ENCODE measurements around the gene NXPH3.

The NXPH3 gene

DNA sequence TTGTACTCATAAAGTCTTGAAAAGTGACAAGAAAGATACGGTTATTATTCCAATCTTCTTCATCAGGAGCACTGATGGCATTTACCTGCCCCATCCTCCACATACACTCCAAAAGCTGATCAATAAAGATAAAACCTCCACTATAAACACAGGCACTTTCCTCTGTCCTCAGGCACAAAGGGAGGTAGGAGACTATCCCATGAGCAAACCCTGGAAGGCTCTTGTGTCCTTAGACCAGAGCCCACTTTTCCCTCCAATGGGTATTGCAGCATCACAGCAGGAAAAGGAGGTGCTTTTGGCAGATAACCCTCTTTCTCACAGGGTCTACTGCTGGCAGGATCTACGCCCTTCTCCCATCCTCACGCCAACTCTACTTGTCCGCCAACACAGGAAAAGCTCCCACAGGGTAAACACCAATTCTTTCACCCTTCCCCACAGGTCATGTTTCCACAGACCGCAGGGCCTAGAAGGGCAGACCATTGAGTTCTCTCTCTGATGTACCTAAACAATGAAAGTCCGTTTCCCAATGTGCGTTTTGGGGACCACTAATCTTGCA, 28.7 kb downstream of the NXPH3 start:
- TF ChIP-seq, protein P1, sequence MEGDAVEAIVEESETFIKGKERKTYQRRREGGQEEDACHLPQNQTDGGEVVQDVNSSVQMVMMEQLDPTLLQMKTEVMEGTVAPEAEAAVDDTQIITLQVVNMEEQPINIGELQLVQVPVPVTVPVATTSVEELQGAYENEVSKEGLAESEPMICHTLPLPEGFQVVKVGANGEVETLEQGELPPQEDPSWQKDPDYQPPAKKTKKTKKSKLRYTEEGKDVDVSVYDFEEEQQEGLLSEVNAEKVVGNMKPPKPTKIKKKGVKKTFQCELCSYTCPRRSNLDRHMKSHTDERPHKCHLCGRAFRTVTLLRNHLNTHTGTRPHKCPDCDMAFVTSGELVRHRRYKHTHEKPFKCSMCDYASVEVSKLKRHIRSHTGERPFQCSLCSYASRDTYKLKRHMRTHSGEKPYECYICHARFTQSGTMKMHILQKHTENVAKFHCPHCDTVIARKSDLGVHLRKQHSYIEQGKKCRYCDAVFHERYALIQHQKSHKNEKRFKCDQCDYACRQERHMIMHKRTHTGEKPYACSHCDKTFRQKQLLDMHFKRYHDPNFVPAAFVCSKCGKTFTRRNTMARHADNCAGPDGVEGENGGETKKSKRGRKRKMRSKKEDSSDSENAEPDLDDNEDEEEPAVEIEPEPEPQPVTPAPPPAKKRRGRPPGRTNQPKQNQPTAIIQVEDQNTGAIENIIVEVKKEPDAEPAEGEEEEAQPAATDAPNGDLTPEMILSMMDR (IDR thresholded peaks at IDR 0.05; ENCODE audit: low read depth, low read length, missing control alignments) = no peak
- DNase-seq (ENCODE audit: low read depth) = no peak
- H3K4me3 ChIP-seq (ENCODE audit: low read depth, low read length) = no peak overlapping the region
- in situ Hi-C loops (cut with HindIII; ENCODE audit: low sequenced_read_pairs) = no loop called here

DNA sequence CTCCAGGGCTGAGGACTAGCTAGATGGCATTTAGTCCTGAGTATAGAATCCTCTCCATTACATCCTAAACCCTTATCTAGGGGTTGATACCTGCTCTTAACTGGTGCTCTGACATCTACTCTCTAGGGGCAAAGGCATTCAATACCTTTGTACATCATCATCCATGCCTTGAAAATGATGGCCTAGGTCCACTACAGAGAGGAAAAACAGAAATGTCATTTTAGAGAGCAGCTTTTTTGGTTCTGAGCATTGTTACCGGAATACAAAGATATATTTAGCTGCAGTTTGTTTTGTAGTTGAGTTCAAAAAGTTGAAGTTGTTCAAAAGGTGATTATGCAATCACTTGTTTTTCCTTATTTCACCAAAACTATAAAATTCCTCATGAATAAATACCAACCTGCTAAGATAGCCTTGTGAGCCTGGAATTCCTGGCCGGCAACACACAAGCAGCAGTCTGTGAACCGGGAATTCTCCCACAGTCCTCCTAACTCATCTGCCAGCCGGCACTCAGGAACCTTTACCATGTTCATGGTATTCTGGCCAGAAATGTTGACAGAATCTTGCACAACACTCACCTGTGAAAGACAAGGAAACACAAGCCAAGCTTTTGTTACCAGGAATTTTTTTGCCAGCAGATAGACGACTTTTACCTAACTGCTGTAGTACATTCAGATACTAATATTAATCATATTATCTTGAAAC, 35.4 kb downstream of the NXPH3 start:
- in situ Hi-C loops (cut with HindIII; ENCODE audit: low sequenced_read_pairs) = loop anchor here (5.0 kb wide), 1 partner anchor 36 kb away; no protein-coding TSS in a partner anchor

DNA sequence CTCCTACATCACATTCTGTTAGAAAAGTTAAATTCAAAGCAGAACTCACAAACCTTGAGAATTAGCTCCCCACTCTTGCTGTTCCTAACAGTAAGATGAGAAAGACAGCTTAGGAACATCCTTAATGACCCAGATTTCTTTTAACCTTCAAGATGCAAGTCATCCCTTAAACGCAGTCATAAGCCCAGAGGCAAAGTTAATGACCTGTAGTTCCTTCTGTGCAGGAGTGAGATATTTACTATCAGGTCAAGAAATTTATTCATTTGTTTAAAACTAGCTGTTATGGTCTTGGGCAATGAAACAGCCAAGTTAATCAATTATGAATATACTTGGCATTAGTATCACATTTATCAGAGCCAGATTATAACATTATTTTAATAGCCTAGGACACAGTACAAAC, 37.1 kb downstream of the NXPH3 start:
- TF ChIP-seq, protein P1 (IDR thresholded peaks at IDR 0.05; ENCODE audit: low read depth, low read length, missing control alignments) = no peak
- in situ Hi-C loops (cut with HindIII; ENCODE audit: low sequenced_read_pairs) = loop anchor here (5.0 kb wide), 1 partner anchor 35 kb away; no protein-coding TSS in a partner anchor
- H3K4me3 ChIP-seq (ENCODE audit: low read depth, low read length) = no peak overlapping the region
- DNase-seq (ENCODE audit: low read depth) = no peak

More for the DNA sequence above, 35.4 kb downstream of the NXPH3 start:
- no peak for DNase-seq (ENCODE audit: low read depth)
- no peak overlapping the region for H3K4me3 ChIP-seq (ENCODE audit: low read depth, low read length)
- TF ChIP-seq, protein P1 (IDR thresholded peaks at IDR 0.05; ENCODE audit: low read depth, low read length, missing control alignments) = no peak

DNA sequence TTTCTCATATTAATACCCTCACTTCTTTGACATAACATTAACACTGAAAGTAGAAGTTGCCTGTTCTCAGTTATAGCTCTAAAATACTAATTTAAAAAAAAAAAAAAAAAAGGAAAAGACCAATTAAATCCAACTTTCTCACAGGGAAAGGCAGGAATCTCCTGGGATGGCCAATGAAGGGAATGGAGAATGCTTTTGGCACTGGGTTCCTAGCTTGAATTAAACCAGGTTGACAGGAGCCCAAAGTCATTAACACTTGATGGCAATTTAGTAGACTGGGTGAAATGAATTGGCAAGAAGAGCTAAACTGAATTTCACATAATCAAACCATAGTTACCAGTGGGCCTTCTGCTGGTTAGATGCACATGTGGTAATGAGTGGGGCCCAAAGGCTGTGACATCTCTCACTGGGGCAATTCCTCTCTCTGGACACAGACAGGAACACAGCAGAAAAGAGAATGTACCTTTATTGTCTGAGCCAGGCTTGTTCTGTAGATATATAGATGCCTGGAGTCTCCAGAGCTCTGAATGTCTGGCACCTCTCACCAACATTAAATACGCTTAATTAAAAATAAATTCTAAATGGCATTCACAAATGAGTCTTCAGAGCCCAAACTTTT, 37.6 kb downstream of the NXPH3 start:
- in situ Hi-C loops (cut with HindIII; ENCODE audit: low sequenced_read_pairs) = loop anchor here (5.0 kb wide), 1 partner anchor 34 kb away; no protein-coding TSS in a partner anchor
- TF ChIP-seq, protein P1 (IDR thresholded peaks at IDR 0.05; ENCODE audit: low read depth, low read length, missing control alignments) = no peak
- no peak for DNase-seq (ENCODE audit: low read depth)
- no peak overlapping the region for H3K4me3 ChIP-seq (ENCODE audit: low read depth, low read length)

DNA sequence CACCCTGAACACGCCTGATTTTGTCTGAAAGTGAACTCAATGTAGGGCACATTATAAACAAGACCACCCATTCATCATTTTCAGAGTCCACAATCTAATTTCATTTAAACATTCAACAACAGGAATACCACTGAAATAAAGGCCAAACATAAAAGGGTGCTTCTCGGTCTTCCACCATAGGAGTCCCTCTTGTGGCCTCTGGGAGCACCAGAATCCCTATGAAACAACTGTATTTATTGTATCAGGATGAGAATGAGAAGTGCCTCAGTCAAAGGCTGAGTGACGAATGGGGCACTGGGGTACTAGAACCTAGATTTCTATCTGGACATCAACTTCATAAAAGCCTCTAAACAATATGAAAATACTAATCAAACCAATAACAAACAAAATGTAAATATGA, 40.4 kb downstream of the NXPH3 start:
- no peak for DNase-seq (ENCODE audit: low read depth)
- in situ Hi-C loops (cut with HindIII; ENCODE audit: low sequenced_read_pairs) = no loop called here
- TF ChIP-seq, protein P1 (IDR thresholded peaks at IDR 0.05; ENCODE audit: low read depth, low read length, missing control alignments) = peak; percentile 30
- H3K4me3 ChIP-seq (ENCODE audit: low read depth, low read length) = no peak overlapping the region

DNA sequence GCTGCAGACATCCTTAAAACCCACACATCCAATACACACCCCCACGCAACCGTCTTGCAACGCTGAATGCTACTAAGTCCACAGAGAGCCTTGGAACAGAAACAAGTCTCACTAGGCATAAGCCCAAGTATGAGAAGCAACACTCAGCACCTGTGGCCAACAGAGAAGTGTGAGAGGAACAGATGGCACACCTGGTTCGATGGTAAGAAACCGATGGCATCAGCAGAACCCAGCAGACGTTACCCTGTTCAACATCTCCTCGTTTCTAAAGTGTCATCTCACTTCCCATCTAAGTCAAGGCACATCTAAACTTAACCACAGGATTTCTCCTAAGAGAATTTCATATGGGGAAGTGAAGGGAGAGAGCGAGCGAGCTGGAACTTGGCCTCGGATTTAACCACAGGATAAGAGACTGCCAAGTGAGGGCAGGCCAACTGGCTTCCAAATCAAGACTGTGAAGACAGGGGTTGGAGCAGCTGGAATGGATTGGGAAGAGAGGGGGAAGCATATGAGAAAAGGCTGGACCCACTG, 41.0 kb downstream of the NXPH3 start:
- TF ChIP-seq, protein P1 (IDR thresholded peaks at IDR 0.05; ENCODE audit: low read depth, low read length, missing control alignments) = no peak
- no peak overlapping the region for H3K4me3 ChIP-seq (ENCODE audit: low read depth, low read length)
- DNase-seq (ENCODE audit: low read depth) = peak; percentile 91
- in situ Hi-C loops (cut with HindIII; ENCODE audit: low sequenced_read_pairs) = no loop called here

All from astrocyte of the cerebellum (primary cell).